Eye (tissue), 1 donor: ENCODE results near the gene RPS21.
A peak's percentile ranks its signal among the peaks of the same experiment; 100 is the strongest.

Experiments
- DNase-seq: peaks from one replicate; pipeline ENCODE4 v3.0.0-alpha.2; 2015

The RPS21 gene

DNA sequence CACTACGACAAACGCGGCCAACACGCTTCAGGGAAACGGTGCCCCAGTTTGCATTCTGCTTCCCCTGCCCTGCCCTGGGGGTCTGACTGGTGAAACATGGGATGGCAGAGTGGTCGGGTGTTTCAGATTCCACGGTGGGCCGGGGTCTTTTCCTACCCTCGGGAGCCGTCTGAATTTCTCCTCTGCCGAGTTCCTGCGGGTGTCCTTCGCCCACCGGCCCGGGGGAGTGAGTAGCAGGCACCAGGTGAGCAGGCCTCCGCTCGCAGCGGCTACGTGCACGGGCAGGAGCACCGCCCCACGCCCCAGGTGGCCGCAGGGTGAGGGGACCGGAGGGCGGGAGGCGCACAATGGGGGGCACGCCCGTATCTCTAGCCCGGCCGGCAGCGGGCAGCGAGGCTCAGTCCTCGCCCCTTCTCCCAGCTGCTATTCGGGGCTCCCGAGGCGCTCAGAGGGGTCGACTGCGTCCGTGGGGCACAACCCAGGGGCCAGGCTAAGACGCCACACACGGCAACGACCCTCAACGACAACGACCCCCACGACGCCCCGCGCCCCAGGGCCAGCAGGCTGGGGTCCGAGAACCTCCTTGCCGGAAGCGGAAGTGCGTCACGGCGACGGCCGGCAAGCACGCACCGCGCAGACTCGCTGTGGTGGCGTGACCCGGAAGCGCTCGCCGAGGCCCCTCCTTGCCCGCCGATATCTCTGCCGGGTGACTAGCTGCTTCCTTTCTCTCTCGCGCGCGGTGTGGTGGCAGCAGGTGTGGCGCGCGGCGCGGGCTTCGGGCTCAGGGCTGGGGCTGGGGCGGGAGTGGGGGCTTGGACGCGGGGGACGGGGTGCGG lies at the start of gene RPS21:
Gene RPS21 (plus strand): TSS at position 721 of the 836 bp plus-strand sequence. CDS start 236 bp downstream, outside the sequence.
- peak; percentile 96 for DNase-seq

DNA sequence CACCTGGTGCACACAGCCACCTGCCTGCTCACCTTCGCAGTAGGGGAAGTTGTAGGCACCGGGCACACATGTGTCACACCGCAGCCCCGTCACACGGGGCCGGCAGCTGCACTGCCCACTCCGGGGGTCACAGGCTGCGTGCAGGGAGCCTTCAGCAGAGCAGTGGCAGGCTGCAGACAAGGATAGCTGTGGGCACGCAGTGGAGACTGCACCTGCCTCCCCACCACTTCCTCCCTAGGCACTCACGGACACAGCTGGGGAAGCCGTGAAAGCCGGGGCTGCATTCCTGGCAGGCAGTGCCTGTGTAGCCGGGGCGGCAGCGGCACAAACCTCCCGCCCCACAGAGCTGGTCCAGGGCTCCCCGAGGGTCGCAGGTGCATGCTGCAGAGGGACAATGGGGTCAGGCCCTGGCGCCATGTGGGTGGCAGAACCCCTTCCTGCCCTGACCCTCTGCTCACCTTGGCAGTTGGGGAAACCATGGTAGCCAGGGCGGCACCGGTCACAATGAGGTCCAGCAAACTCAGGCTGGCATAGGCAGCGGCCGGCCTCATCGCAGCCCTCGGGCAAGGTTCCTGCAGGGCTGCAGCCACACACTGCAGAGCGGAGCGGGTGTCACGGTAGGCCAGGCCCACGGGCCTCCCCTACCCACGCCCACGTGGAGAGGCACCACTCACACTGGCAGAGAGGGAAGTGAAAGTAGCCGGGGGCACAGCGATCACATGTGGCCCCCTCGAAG lies 49.2 kb upstream of the RPS21 start:
- DNase-seq: no peak

DNA sequence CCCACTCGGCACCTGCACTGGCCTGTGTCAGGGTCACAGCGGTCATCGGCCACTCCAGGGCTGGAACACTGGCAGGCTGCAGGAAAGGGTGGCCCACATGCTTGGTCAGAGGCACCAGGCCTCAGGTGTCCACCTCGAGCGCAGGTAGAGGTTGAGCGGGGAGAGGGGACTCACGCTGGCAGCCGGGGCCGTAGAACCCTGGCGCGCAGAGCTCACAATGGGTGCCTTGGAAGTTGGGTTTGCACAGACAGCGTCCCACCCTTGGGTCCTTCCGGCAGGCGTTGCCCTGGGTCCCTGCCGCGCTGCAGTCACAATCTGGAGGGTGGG lies 48.6 kb upstream of the RPS21 start:
- no peak for DNase-seq

DNA sequence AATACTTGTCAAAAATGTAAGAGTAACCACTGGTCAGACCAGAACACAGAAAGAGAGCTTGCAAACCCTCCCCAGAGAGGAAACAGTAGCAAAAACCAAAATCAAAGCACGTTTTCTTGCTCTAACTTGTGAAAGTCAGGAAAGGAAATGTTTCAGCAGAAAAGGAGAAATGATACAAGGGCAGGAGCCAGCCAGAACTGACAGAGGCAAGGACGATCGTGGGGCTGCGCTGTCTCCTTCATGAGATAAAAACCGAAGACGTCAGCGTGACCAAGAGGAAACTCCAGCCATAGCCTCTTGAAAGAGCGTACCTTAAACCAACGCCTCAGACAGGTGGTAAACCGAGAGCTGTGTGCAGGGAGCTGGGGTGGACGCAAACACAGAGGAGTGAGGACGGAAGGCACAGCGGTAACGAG lies 47.2 kb upstream of the RPS21 start:
- no peak for DNase-seq

DNA sequence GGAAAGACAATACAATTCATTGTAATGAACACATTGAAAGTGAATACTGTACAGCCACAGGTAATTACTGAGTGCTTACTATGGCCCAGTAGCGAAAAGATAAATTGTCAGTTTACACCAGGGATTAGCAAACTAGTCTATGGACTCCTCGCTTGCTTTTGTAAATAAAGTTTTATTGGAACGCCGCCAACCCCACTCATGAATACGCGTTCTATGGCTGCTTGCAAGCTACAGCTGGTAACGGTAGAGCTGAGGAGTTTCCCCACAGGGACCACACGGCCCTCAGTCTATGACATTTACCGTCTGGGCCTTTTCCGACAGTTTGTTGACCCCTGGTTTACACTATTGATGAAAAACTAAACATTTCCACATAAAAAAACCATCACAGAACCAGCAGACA lies 44.0 kb upstream of the RPS21 start:
- DNase-seq: no peak

DNA sequence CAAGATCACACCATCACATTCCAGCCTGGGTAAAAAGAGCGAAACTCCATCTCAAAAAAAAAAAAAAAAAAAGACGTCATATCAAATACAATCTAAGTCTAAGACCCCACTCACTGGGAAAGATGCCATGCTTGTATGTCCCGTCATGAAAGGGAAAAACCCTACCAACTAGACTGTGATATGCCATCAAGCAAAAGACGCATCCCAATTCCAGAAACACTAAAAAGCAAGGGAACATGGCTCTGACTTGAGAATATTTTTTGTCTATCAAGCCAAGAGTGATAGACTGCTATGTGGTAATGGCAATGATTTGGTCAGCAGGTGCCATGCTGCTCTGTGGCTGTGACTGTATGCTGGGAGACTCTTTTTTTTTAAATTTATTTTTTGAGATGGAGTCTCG lies 42.8 kb upstream of the RPS21 start:
- DNase-seq: no peak

DNA sequence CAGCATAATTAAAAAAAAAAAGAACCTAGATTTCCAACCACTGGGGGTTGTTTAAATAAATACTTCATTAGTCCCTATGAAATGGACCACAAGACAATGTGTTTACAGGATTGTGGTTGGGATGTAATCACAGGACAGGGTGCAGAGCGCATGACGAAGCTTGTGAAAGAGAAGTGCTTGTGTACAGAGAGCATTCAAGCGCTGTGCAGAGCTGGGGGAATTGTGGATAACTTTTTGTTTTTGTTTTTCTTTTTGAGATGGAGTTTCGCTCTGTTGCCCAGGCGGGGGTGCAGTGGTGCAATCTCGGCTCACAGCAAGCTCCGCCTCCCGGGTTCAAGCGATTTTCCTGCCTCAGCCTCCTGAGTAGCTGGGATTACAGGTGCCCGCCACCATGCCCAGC lies 42.1 kb upstream of the RPS21 start:
- no peak for DNase-seq

DNA sequence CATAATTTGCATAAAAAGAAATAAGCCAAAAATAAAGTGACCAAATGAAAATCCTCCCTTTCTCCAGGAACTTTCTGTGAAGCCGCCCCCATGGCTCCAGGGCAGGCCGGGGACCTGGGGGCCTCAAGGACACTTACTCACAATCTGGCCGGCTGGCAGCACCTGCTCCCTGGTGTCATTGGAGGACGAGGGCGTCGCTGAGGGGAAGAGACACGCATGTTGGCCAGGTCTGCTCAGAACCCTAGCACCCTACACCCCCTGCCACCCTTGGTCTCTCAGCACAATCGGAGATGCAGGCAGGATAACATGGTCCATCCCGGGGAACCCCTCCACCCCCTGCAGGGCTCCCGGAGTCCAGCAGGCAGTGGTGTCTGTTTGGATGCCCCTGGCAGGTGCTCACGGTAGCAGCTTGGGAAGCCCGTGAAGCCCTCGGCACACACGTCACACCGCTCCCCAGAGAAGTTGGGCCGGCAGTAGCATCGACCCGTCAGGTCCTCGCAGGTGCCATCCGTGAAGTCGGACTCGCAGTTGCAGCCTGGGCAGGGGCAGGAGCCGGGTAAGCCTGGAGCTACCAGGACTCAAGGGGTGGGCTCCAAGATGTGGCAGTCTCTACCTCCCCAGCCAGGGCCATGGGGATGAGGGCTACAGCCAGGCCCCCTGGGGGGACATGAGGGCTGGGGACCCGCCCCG lies 41.1 kb upstream of the RPS21 start:
- no peak for DNase-seq

DNA sequence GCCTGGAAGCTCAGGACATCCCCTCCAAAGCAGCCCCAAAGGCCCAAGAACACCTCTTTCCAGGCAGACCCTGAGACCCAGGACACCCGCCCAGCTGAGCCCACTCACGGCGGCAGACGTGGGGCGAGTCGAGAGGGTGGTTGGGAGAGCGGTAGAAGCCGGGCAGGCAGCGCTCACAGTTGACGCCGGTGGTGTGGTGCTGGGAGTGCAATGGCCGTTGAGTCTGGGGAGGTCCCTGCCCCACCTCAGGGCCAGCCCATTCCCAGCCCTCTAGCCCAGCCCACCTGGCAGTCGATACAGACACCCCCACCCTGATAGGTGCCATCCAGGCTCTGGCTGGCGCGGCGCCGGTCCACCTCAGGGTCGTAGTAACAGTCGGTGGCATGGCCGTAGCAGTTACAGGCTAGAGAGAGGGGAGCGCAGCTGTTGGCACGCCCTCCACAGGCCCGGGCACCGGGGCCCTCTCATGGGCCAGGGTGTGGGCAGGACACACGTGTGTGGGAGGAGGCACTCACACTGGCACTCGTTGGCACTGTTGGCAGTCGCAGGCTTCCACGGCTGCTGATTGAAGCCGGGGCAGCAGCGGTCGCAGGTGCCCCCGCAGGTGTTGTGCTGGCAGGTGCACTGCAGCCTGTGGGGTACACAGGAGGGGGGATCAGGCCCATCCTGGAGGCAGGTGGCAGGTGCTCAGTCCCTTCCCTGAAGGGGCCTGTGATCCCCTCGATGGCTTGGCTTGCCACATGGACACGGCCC lies 40.3 kb upstream of the RPS21 start:
- no peak for DNase-seq

DNA sequence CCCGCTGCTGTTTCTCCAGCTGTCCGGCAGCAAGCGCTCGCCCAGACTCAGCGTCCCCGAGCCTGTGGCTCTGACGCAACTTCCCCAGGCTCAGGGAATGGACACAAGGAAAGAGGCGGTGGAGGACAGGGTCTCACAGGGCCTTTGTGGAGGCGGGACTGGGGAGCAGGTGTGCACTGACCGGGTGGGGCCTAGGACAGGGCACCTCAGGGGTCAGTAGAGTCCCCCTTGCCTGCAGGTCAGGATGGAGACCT lies 39.8 kb upstream of the RPS21 start:
- no peak for DNase-seq

DNA sequence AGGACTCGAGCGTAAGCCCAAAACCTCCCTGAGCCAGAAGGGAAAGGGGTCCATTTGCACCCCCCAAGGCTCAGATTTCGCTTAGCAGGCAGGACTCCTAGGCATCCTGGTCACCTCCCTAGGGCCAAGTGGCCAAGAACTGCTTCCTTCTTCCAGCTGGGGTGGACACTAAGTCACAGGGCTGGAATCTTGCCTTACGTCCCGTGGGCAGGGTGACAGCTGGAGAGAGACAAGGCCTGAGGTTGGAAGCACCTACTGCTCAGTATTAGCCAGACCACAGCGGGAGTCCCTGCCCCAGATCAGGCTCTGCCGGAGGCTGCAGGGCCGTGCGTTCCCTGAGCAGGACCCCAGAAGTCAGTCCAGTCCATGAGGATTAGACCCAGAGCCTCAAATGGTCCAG lies 39.5 kb upstream of the RPS21 start:
- no peak for DNase-seq

DNA sequence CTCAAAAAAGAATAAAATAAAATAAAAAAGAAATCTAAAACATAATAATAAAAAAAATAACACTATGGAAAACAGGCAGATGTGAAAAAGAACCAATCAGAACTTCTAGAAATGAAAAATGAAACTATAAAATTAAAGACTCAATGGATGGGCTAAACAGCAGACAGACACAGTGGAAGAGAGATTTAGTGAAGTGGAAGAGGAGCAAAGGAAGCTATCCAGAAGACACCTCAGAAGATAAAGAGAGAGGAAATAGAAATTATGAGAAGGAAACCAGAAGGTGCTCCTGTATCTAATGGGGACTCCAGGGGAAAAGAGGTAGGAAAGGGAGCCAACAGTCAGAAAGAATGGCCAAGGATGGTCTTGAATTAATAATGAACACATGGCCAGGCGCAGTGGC lies 38.3 kb upstream of the RPS21 start:
- no peak for DNase-seq

DNA sequence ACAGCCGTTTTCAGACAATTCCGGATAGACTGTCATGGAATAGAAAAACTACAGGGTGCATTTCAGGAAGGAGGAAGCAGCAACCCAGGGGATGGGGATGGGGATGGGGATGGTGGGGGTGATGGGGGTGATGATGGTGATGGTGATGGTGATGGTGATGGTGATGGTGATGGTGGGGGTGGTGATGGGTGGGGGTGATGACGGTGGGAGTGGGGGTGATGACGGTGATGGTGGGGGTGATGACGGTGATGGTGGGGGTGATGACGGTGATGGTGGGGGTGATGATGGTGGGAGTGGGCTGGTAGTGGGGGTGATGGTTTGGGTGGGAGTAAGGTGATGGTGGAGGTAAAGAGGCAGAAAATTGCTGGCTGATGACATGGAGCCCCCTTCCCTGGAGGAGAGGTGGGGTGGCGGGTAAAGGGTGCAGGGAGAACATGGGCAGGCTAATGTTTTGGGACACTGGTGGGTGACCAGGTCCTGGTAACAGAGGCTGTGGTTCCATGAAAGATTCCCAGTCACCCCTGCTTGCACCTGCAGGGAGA lies 37.3 kb upstream of the RPS21 start:
- no peak for DNase-seq

DNA sequence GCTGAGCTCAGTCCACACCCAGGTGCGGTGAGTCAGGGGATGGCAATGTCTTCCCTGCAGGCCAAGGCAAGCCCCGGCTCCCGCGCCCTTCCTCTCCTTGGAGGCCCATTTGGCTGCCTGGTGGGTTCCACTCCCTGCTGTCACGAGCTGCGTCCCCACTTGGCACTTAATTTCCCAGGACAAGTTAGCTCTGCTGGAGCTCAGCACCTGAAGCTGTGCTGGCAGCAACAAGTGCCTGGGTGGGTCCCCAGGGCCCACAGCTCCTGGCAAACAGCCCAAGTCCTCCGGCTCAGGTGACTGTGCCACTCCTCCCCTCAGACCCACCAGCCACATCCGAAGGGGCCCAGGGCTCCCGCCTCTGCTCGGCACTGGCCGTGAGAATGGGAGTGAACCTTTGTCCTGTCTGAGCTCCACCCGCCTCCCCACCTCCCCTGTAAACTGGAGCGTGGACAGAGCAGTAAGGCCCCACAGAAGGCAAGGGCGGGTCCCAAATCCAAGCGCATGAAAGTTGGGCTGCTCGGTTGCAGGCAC lies 36.7 kb upstream of the RPS21 start:
- DNase-seq: peak; percentile 42

DNA sequence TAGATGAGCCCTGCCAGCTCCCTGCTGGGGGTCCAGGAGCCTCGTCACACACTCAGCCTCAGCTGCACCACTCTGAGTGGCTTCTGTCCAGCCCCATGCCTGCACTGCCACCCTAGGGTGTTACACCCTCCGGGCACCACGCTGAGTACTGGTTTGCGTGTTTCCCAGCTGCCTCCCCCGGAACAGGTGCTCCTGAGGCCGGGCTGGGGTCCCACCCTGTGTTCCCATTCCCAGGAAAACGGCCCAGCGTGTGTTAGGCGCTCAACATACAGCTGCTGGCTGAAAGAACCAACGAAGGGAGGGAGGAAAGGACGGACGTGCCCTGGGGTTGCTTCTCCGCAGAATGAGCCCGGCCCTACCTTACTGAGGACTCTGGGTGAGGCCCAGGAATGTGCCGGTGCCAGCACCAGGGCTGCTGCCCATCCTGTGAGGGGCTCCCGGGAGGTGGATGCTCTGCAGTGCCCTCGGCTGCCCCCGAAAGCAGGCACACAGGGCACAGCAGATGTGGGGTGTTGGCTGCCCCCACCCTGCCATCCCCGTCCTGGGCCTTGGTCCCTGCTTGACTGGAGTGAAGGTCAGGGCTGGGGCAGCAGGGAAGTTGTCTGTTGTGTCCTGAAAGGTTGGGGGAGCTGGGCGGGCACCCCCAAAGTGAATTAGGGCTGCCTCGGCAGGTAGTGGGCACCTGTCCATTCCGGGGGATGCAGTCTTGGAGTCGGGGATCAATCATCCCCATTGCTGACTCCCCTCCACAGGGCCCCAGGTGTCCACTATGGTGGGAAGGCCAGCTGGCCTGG lies 36.1 kb upstream of the RPS21 start:
- DNase-seq: peak; percentile 5

DNA sequence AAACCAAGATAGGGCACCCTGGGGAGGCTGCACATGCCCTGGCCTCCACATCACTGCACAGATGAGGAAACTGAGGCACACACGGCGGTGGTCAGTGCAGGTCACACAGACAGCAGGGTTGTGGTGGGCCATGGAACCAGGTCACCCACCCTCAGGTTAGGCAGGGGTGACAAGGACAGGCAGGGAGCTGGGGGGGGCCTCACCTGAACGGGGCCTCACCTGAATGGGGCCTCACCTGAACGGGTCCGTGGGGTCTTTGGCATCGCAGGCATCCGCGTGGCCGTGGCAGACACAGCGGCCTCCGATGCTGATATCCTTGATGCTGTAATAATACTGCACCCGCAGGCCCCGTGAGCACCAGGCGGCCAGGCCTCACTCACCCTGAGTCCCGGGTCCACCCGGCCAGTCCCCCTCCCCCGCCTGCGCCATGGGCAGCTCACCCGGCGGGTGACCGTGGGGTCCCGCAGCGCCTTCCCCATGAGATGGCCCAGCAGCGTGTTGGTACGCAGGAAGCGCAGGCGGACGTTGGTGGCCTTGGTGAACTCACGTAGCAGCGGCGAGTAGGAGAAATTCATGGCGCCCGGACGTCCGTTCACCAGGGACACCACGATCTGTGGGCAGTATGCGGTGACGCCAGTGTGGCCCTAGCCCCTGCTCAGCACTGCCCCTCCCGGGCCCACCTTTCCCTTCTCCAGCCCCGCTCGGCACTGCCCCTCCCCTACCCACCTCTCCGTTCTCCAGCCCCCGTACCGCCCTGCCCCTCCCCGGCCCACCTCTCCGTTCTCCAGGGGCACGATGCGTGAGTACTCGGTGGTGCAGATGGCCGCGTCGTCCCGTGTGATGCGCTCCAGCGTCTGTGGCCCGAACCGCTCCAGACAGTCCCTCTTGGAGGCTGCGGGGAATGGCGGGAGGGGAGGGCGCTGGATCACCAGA lies 35.2 kb upstream of the RPS21 start:
- no peak for DNase-seq

DNA sequence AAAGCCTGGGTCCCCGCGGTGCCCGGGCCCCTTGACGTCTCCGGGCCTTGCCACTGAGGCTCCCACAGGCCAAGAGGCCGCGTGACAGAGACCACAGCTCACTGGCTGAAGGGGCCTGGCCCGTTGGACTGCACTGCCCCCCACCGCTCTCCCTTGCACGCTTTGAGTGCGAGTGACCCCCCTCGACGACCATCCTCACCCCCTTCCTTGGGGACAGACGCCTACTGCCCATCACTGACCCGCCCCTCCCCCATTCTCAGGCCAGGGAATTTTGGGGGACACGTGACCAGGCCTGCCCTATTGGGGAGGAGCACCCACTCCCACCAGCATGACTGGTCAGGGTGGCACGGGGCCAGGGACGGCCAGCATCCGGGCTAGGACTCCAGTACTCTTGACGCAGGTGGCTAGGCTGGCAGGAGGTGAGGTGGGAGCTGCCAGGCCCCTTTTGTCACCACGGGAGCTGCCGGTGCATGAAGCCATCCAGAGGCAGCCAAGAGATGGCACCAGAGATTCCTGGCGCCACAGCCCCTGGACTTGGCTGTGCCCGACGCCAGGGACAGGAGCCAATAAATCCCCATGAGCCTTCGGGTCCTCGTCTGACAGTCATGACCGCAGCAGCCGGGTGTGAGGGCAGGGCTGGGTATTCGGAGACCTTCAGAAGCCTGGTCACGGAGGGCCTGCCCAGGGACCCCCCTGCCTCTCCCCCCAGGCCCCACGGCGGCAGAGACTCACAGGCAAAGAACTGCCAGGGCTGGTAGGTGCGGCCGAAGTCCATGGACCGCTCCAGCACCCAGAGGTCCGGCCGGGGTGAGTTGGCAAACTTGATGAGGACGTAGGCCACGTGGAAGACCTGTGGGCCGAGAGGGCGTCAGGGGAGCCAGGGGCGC lies 34.3 kb upstream of the RPS21 start:
- DNase-seq: no peak

DNA sequence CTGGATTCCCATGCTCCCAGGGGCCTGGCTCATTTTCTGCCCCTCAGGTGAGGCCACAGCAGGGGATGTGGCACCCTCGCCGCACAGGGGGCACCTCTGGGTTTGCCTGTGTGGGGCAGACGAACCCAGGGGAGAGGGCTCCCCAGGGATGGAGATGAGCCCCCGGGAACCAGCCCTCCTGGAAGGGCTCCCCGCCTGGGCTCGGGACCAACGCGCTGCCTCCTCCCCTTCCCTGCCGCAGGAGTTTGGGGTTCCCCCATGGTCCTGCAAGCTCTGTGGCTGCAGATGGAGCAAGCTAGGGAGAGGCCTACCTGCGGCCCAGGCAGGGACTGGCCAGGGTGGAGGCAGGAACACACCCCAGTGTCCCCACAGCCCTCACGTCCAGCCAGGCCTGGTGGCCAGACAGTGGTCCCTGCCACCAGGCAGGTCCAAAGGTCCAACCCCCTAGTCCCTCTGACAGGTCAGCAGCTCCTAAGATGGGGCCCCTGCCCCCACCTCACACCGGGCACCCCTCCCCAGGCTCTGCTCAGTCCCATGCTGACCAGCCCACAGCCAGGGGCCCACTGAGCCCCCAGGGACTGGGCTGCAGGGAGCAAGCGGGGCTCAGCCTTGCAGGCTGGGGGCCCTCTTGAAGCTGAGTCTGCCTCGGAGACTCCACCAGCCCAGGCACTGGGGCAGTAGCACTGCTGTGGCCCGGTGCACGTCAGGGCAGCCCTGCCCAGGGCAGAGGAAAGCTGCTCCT lies 33.4 kb upstream of the RPS21 start:
- DNase-seq: no peak
